Stomach (tissue), 9 donors: ENCODE results near the gene PLTP. TPM values are rescaled to one million over a fixed set of nuclear protein-coding genes. Genes with fewer than 3 reads are reported as not detected.

Experiments
- DNase-seq, 2 donors: peaks; one replicate each; pipeline versions ENCODE4 v3.0.0 to v3.0.0-alpha.2; 2013 to 2019
- H3K27ac ChIP-seq, 5 donors: fragments of 200-600 bp in 4 of 5; sonication (generic) in 4 of 5; one replicate each; pipeline ENCODE4 v1.5.1; 2013 to 2019; ENCODE audit warnings: mild to moderate bottlenecking in 1 of 5, moderate library complexity in 1 of 5
- H3K27me3 ChIP-seq, 3 donors: fragments of 200-600 bp; sonication (generic); one replicate each; pipeline ENCODE4 v1.5.1; 2017 to 2019; ENCODE audit warnings: mixed run types in 1 of 3
- H3K36me3 ChIP-seq, 4 donors: fragments of 200-600 bp; sonication (generic); 1 replicate in 3 of 4; 2 replicates in 1 of 4; pipeline ENCODE4 v1.5.1; 2016 to 2019
- H3K4me1 ChIP-seq, 4 donors: fragments of 200-600 bp; sonication (generic); one replicate each; pipeline ENCODE4 v1.5.1; 2016 to 2019
- H3K4me3 ChIP-seq, 4 donors: fragments of 200-600 bp; sonication (generic) in 3 of 4; one replicate each; pipeline ENCODE4 v1.5.1; 2016 to 2019; ENCODE audit warnings: mild to moderate bottlenecking in 1 of 4
- H3K9me3 ChIP-seq, 4 donors: fragments of 200-600 bp; sonication (generic); one replicate each; pipeline ENCODE4 v1.5.1; 2016 to 2019
- EP300 ChIP-seq: sonication (generic); formaldehyde crosslinking; IDR thresholded peaks from one replicate; pipeline ENCODE4 v1.6.1; 2017; ENCODE audit warnings: antibody characterized with exemption
- POLR2A ChIP-seq, 4 donors: fragments of 450-650 bp; IDR thresholded peaks; one replicate each; pipeline ENCODE4 v1.6.1; 2016; ENCODE audit warnings: antibody characterized with exemption in 4 of 4, control low read depth in 2 of 4, mild to moderate bottlenecking in 1 of 4, moderate library complexity in 1 of 4
- POLR2AphosphoS5 ChIP-seq, 3 donors: sonication (generic); formaldehyde crosslinking; IDR thresholded peaks; one replicate each; pipeline ENCODE4 v1.6.1; 2016; ENCODE audit warnings: antibody characterized with exemption in 3 of 3
- WGBS, 5 donors: extraction: QIAGEN DNeasy Blood & Tissue Kit in 3 of 5; methylation state at CpG; one replicate each; pipeline versions ENCODE4 v1.1.5 to v1.1.7; 2013 to 2018; 5-methylcytosine and 5-hydroxymethylcytosine counted together
- intact Hi-C: fragments of 100-400 bp; cut with DNase I; formaldehyde crosslinking; loops from one replicate; pipeline ENCODE4 v1.15.1; 2023; ENCODE audit warnings: low total_unique reads
- polyA plus RNA-seq, 3 donors: library from polyadenylated mRNA; stranded (reverse); fragments of 200-250 nt; gene quantifications; one replicate each; pipeline ENCODE4 v1.2.3, GENCODE V29; 2013
- total RNA-seq, 5 donors: library from RNA; depleted of rRNA; stranded (reverse); fragments of >200 nt; gene quantifications; one replicate each; pipeline versions ENCODE4 v1.1.0 to v1.2.3, GENCODE V29; 2014 to 2016
- TF ChIP-seq, protein P1 (sequence below), 7 experiments: fragments of 450-650 bp in 4 of 7; fragments of 200-600 bp in 3 of 7; sonication (generic) in 3 of 7; IDR thresholded peaks; one replicate each; pipeline ENCODE4 v1.5.1; 2016 to 2019; ENCODE audit warnings: antibody characterized with exemption in 7 of 7, control low read depth in 2 of 7, mild to moderate bottlenecking in 1 of 7
- donor health status: healthy with polysubstance abuse.
- donor health status: Bipolar disorder and iron deficiency.
- donor health status: healthy.

Gene PLTP
- total and polyA plus RNA-seq, 8 donors: 22.0 to 313 (median 55.9) TPM

DNA sequence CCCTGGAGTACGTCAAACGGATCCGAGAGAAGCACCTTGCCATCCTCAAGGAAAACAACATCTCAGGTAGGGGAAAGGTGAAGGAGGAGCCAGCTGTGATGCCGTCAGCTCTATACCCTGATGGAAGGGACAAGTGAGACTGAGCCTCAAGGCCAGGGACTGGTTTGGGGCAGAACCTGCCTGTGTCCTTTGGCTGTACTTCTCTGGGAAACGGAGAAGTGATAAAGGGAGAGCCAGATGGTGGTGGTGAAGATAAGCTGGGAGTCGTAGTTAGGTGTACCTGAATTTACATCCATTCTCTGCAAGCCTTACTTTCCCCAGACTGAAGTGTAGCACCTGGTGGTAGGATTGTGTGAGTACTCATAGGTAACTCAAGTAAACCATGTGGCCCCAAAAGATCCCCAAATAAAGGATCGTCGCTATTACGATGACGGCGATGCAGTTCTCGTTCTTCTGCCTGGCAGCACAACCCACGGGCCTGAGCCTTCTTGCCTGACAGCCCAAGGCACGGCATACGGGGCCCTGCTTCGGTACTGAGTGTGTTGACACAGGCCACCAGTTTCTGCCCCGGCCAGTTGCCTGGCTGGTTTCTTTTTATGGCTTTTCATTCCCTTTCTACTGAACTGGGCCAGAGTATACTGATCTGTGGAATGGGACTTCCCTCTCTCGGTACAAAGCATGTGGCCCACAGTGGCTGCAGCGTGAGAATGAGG, 33.2 kb upstream of the PLTP start:
- intact Hi-C loops: no loop called here
- H3K4me1 ChIP-seq: peaks cover 0 to 27% (median 16%) of the 10 kb centered on the region in 4 donors
- H3K36me3 ChIP-seq: peaks cover 94 to 100% (median 100%) of the 10 kb centered on the region in 4 donors
- DNase-seq: no peak
- TF ChIP-seq, protein P1, sequence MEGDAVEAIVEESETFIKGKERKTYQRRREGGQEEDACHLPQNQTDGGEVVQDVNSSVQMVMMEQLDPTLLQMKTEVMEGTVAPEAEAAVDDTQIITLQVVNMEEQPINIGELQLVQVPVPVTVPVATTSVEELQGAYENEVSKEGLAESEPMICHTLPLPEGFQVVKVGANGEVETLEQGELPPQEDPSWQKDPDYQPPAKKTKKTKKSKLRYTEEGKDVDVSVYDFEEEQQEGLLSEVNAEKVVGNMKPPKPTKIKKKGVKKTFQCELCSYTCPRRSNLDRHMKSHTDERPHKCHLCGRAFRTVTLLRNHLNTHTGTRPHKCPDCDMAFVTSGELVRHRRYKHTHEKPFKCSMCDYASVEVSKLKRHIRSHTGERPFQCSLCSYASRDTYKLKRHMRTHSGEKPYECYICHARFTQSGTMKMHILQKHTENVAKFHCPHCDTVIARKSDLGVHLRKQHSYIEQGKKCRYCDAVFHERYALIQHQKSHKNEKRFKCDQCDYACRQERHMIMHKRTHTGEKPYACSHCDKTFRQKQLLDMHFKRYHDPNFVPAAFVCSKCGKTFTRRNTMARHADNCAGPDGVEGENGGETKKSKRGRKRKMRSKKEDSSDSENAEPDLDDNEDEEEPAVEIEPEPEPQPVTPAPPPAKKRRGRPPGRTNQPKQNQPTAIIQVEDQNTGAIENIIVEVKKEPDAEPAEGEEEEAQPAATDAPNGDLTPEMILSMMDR (IDR thresholded peaks at IDR 0.05): no peak
- TF ChIP-seq EP300 (no peak), POLR2AphosphoS5 (IDR thresholded peaks at IDR 0.05) (no peak), POLR2A (IDR thresholded peaks at IDR 0.05) (no peak)
- H3K4me3 ChIP-seq: no peak overlapping the region
- no peaks in the 10 kb centered on the region for H3K27me3 ChIP-seq
- peak overlapping the region in 2 of 5 donors; percentile 69 to 80 for H3K27ac ChIP-seq
- 79 to 86% (median 83%) methylated on average over 19 of the region's 19 CpGs for WGBS, 5 donors
- H3K9me3 ChIP-seq: no peaks in the 10 kb centered on the region

DNA sequence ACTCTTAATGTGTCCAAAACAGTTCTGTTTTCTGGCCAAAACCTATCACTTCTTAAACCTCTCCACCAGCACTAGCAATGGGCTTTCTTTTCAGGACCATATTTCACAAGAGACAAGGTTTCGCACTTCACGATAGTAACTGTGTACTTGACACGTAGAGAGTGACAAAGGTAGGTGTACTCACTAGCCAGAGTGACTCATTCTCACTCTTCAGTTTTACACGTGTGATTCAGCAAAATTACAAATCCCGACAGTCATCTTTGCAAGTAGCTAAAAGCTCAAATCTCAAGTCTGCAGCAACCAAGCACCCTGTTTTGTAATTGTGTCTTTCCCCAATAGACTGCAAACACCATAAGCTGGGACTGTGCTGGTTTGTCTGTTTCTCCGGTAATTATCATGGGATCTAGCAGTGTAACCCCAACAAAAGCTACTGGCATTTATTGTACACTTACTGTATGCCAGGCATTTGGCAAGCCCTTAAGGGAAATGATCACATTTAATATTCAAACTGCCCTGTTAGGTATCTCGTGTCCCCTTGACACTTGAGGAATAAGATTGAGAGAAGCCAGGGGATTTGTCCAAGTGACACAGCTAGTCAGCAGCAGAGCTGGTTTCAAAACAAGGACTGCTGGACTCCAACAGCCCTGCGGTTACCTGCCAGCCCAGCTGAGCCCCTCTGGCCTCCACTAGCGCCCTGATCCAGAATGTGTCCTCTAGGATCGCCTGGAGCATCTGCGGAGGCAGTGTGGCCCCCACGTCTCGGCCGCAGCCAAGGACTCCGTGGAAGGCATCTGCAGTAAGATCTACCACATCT, 32.4 kb upstream of the PLTP start:
- no peaks in the 10 kb centered on the region for H3K27me3 ChIP-seq
- peaks cover 0 to 27% (median 16%) of the 10 kb centered on the region in 4 donors for H3K4me1 ChIP-seq
- no peak for DNase-seq
- H3K27ac ChIP-seq: peak overlapping the region in 2 of 5 donors; percentile 69 to 80
- no peaks in the 10 kb centered on the region for H3K9me3 ChIP-seq
- intact Hi-C loops: no loop called here
- H3K36me3 ChIP-seq: peaks cover 94 to 100% (median 100%) of the 10 kb centered on the region in 4 donors
- 86 to 89% (median 88%) methylated on average over 15 of the region's 15 CpGs for WGBS, 5 donors
- H3K4me3 ChIP-seq: no peak overlapping the region
- TF ChIP-seq POLR2AphosphoS5 (IDR thresholded peaks at IDR 0.05): no peak
- no peak for TF ChIP-seq EP300
- TF ChIP-seq, protein P1 (IDR thresholded peaks at IDR 0.05): no peak
- no peak for TF ChIP-seq POLR2A (IDR thresholded peaks at IDR 0.05)

DNA sequence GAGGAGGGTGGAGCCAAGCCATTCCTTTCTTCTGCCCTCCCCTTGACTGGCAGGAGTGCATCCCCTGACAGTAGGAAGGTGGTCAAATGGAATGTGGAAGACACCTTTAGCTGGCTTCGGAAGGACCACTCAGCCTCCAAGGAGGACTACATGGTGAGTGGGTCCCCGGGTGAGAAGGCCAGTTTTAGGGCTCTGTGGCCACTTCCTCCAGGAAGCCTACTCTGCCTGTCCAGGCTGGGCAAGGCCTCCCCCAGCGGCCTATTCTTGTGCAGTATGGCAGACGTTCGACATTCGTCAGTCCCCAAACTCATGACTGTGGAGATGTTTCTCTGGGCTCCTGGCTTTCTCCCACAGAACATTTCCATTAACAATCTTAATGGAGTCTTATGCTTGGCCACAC, 31.7 kb upstream of the PLTP start:
- no peak for TF ChIP-seq POLR2AphosphoS5 (IDR thresholded peaks at IDR 0.05)
- TF ChIP-seq EP300: no peak
- no peak for TF ChIP-seq POLR2A (IDR thresholded peaks at IDR 0.05)
- TF ChIP-seq, protein P1 (IDR thresholded peaks at IDR 0.05): no peak
- intact Hi-C loops: no loop called here
- H3K27me3 ChIP-seq: no peaks in the 10 kb centered on the region
- H3K36me3 ChIP-seq: peaks cover 96 to 100% (median 100%) of the 10 kb centered on the region in 4 donors
- peak overlapping the region in 1 of 5 donors; percentile 35 for H3K27ac ChIP-seq
- WGBS, 5 donors: 91 to 92% (median 92%) methylated on average over 6 of the region's 6 CpGs
- H3K4me1 ChIP-seq: peaks cover 0 to 28% (median 16%) of the 10 kb centered on the region in 4 donors
- DNase-seq: no peak
- no peak overlapping the region for H3K4me3 ChIP-seq
- no peaks in the 10 kb centered on the region for H3K9me3 ChIP-seq

DNA sequence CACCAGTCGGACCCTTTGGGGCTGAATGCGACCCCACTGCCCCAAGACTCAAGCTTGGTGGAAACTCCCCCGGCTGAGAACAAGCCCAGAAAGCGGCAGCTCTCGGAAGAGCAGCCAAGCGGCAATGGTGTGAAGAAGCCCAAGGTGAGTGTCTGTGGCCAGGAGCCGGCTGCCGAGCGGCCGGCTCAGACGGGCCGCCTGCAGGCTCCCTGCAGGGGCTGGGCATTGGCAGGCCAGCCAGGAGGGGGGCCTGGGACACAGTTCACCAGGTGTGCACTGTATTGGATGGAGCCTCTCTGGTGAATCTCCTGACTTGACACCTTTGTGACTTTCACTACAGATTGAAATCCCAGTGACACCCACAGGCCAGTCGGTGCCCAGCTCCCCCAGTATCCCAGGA, 28.5 kb upstream of the PLTP start:
- Histone ChIP-seq H3K9me3 (no peaks in the 10 kb centered on the region), H3K36me3 (peaks cover 73 to 84% (median 84%) of the 10 kb centered on the region in 4 donors)
- 93 to 96% (median 94%) methylated on average over 3 to 13 of the region's 13 CpGs for WGBS, 5 donors

More for the DNA sequence above, 28.5 kb upstream of the PLTP start:
- intact Hi-C loops: no loop called here
- Histone ChIP-seq H3K4me1 (peaks cover 10 to 39% (median 18%) of the 10 kb centered on the region in 4 donors), H3K27ac (no peak overlapping the region), H3K4me3 (no peak overlapping the region), H3K27me3 (no peaks in the 10 kb centered on the region)
- DNase-seq: no peak
- TF ChIP-seq POLR2A (IDR thresholded peaks at IDR 0.05) (no peak), EP300 (no peak), POLR2AphosphoS5 (IDR thresholded peaks at IDR 0.05) (no peak)
- TF ChIP-seq, protein P1 (IDR thresholded peaks at IDR 0.05): no peak
